GM18909 (cell line): Measurements from ENCODE around the gene NIN.

Experiments used
- ATAC-seq: cut with Tn5 transposase; IDR thresholded peaks from one replicate; pipeline ENCODE4 v1.9.1; 2021; ENCODE audit warnings: mild to moderate bottlenecking; ENCODE audit not compliant: unreplicated experiment, poor library complexity

The NIN gene

GRCh38 chr14:50830932-50831725 is at the start of gene NIN:
TSS of gene NIN (minus strand) at chr14:50831162. CDS start at chr14:50822056, 9,106 bp downstream.
- ATAC-seq, result peak; percentile 83

GRCh38 chr14:50875359-50876070 is 44.6 kb upstream of the NIN start:
- ATAC-seq, result peak; percentile 95

- ATAC-seq, result no peak
Observed at GRCh38 chr14:50874757-50875156, 43.8 kb upstream of the NIN start.

- ATAC-seq, result no peak
Observed at GRCh38 chr14:50871914-50872732, 41.2 kb upstream of the NIN start, which contains the start of gene ABHD12B. TSS of gene ABHD12B (plus strand) at chr14:50872053. CDS start at chr14:50872175, 122 bp downstream.

- no peak for ATAC-seq
Observed at GRCh38 chr14:50871228-50871627, 40.3 kb upstream of the NIN start.

GRCh38 chr14:50865391-50866076 is 34.6 kb upstream of the NIN start:
- no peak for ATAC-seq

GRCh38 chr14:50864946-50865345 is 34.0 kb upstream of the NIN start:
- ATAC-seq, result no peak

GRCh38 chr14:50864237-50864636 is 33.3 kb upstream of the NIN start:
- ATAC-seq, result no peak

- ATAC-seq, result no peak
Observed at GRCh38 chr14:50862036-50862570, 31.1 kb upstream of the NIN start.

GRCh38 chr14:50860478-50861086 is 29.6 kb upstream of the NIN start:
- no peak for ATAC-seq

GRCh38 chr14:50859296-50859624 is 28.3 kb upstream of the NIN start:
- no peak for ATAC-seq

GRCh38 chr14:50856660-50857059 is 25.7 kb upstream of the NIN start:
- ATAC-seq, result no peak

GRCh38 chr14:50855558-50855957 is 24.6 kb upstream of the NIN start:
- ATAC-seq, result no peak

- no peak for ATAC-seq
Observed at GRCh38 chr14:50854521-50854920, 23.6 kb upstream of the NIN start.

- ATAC-seq, result no peak
Observed at GRCh38 chr14:50853891-50854290, 22.9 kb upstream of the NIN start.

- no peak for ATAC-seq
Observed at GRCh38 chr14:50846226-50846880, 15.4 kb upstream of the NIN start.

- ATAC-seq, result no peak
Observed at GRCh38 chr14:50845166-50845565, 14.2 kb upstream of the NIN start.

- no peak for ATAC-seq
Observed at GRCh38 chr14:50844391-50844790, 13.4 kb upstream of the NIN start.

GRCh38 chr14:50839691-50840090 is 8.7 kb upstream of the NIN start:
- ATAC-seq, result no peak
